HS-5 (cell line): ENCODE data around the gene IL17RE.

ENCODE experiments used
- DNase-seq: peaks from one replicate; pipeline ENCODE4 v3.0.0-alpha.2; 2012; ENCODE audit warnings: low read depth

Gene IL17RE

GRCh38 chr3:9955611-9956352, 53.1 kb downstream of the IL17RE start:
- no peak for DNase-seq

DNA sequence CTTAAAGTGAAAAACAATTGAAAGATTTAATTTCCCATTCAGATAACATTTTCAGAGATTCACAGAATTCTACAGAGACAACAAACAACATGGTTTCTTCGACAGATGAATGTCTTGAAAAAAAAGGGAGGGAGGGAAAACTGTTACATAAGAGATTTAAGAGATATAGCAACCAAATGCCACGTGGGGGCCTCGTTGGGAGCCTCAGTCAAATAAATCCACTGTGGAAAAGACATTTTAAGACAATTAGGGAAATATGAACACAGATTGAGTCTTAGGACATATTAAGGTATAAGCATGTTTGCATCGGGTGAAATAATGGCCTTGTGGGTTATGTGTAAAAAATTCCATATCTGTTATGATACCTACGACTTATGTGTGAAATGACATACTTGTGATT, 54.6 kb downstream of the IL17RE start:
- no peak for DNase-seq

DNA sequence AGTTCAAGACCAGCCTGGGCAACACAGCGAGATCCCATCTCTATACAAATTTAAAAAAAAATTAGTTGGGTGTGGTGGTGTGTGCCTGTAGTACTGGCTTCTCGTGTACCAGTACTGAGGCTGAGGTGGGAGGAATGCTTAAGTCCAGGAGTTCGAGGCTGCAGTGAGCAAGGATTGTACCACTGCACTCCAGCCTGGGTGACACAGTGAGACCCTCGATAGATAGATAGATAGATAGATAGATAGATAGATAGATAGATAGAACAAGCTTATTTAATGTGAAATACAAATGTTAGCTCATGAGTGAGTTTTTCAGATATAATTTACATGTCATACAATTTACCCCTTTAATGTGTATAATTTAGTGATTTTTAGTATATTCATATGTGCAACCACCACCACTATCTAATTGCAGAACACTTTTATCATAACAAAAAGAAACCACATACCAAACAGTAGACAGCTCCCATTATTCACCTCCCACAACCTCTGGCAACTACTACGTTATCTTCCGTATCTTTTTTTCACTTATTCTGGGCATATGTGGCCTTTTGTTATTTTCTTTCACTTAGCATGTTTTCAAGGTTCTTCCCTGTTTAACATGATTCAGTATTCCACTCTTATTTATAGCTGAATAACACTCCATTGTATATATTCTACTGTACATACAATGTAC, 62.7 kb downstream of the IL17RE start:
- no peak for DNase-seq
